ENCODE data around the gene DUSP22.
"Not testable (repeated sequence)": the region's sequence is repeated elsewhere in the genome, so short reads cannot be mapped to it uniquely, and the experiment has no call there.

DUSP22 gene

DNA sequence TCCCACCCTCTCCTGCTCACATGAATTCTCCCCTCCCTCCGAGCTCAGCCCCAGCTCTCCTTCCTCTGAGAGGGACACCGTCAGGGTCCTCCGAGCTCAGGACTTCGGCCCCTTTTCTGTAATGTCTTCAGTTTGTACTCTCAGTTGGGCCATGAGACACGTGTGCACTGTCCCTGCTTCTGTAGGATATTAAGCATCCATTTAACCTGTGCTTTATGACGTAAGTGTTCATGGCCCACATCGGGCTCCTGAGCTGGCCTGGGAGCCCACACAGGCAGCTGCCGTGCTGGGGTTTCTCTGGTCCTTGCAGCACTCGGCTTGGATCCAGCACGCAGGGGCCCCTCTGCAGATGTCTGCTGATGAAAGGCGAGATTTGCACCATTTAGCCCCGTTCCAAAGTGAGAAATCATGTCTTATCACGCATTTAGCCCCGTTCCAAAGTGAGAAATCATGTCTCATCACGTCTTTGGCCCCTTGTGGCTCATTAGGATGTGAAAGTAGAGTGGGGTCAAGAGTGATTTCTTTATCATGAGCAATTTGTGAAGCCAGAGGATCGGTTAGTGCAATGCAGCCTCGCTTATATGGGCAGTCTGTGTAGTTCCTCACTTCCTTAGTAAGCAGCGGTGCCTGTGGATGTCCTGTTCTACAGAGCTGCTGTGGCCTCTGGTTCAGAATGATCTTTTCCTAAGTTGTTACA is 25.3 kb downstream of the DUSP22 start:
- no peak for DNase-seq
- no peak for TF ChIP-seq GATA1 (IDR thresholded peaks at IDR 0.05; ENCODE audit: low read depth, low read length)
- no peak for TF ChIP-seq POLR2A (IDR thresholded peaks at IDR 0.05; ENCODE audit: low read length)

DNA sequence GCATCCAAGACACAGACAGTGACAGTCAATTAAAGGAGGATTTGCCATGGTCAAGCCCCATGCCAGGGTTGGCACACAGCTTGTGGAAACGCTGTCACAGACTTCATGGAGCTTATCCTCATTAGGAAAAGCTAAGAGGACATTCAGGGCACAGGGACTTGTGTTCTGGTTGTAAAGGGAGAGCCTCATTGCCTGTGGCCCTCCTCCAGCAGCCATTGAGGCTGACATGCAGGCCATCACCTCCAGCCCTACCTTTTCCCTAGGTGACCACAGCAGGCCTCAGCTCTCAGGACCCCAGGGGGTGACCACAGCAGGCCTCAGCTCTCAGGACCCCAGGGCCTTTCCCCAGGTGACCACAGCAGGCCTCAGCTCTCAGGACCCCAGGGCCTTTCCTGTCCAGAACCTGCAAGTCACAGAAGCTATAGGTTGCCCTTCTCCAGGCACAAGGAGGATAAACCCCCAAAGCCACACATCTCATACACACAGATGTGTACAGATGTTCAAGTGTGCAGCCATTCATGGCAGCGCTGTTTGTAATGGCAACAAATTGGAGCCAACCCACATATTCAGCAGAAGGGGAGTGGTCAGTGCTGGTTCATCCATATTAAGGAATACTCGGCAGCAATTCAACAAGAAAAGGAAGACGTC is 26.1 kb downstream of the DUSP22 start:
- TF ChIP-seq POLR2A (IDR thresholded peaks at IDR 0.05; ENCODE audit: low read length) (no peak), GATA1 (IDR thresholded peaks at IDR 0.05; ENCODE audit: low read depth, low read length) (no peak)
- no peak for DNase-seq

- TF ChIP-seq GATA1 (IDR thresholded peaks at IDR 0.05; ENCODE audit: low read depth, low read length) (no peak), POLR2A (IDR thresholded peaks at IDR 0.05; ENCODE audit: low read length) (no peak)
- DNase-seq, result no peak
Measured at GRCh38 chr6:319177-320131, 27.2 kb downstream of the DUSP22 start.

- DNase-seq, result no peak
- no peak for TF ChIP-seq POLR2A (IDR thresholded peaks at IDR 0.05; ENCODE audit: low read length)
Measured at GRCh38 chr6:320351-321157, 28.3 kb downstream of the DUSP22 start.

DNA sequence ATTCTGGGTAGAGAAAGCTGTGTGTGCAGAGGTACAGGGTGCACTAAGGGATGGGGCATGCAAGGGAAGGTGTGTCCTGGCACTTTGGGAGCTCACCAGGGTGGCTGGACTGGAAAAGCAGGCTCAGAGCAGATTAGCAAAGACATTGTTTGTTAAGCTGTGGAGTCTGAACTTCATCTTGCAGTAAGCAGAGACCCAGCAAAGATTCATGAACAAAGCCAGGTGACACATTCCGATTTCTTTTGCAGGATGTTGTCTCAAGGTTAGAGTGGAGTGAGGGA is 28.8 kb downstream of the DUSP22 start:
- no peak for TF ChIP-seq GATA1 (IDR thresholded peaks at IDR 0.05; ENCODE audit: low read depth, low read length)
- TF ChIP-seq POLR2A (IDR thresholded peaks at IDR 0.05; ENCODE audit: low read length), result no peak
- no peak for DNase-seq

DNA sequence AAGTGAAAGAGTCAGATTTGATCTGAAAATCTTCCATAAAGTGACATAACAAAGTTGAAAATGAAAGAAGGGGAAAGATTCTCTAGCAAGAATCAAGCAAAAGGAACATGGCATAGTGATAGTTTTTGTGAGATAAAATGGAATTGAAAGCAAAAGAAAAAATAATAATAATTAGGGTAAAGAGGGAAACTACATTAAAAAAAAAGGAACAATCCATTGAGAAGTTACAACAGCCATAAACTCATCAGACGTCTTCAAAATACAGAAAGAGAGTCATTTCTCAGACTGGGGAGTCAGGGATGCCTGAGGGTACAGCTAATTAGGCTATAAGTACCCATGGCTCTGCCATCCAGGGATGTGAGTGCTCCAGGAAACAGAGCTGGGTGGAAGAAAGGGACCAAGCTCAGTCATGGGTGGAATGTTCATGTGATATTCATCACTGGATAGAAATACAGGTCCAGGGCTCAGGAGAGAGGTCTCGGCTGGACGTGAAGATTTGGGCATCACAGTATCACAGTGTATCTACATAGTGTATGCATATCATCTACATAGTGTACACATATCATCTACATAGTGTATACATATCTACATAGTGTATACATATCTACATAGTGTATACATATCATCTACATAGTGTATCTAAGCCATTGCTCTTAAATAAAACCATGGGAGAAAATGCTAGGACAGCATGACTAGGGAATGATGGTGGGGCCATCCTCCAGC is 29.4 kb downstream of the DUSP22 start:
- DNase-seq, result no peak
- TF ChIP-seq GATA1 (IDR thresholded peaks at IDR 0.05; ENCODE audit: low read depth, low read length) (no peak), POLR2A (IDR thresholded peaks at IDR 0.05; ENCODE audit: low read length) (no peak)

- TF ChIP-seq POLR2A (IDR thresholded peaks at IDR 0.05; ENCODE audit: low read length) (no peak), GATA1 (IDR thresholded peaks at IDR 0.05; ENCODE audit: low read depth, low read length) (no peak)
- DNase-seq, result no peak
Measured at GRCh38 chr6:322259-322930, 30.1 kb downstream of the DUSP22 start.

DNA sequence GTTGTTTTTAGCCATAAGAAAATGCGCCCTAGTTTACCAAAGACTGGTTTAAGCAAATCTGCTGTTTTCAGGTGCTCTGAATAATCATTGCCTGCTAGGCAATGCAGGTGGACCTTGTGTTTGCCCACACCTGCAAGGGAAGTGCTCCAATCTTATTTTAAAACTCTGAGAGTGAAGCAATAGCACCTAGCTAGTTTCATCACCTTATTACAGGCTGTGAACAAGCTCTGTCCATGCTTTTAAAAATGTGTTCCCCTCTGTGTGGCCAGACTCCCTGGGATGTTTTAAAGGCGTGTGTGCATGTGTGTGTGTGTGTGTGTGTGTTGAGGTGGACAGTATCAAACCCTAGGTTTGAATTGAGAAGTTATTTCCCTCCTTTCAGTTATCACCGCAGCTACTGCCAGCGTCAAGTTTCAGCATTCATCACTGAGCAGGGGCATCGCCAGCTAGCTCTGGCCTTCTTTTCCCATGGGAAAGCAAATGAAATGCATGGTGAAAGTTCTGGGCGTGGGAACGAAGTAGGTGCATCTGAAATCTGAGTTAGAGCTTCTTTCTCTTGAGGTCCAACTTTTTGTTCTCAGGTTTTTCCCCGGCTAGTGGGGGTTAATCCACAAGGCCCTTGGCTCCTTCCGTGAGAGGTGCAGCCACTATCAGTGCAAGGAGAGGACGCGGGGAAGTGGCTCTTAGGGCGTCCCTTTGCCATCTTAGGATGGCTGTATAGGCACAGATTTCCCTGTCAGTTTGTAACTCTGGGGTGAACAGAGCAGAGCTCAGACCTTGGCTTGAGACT is 30.8 kb downstream of the DUSP22 start:
- TF ChIP-seq GATA1 (IDR thresholded peaks at IDR 0.05; ENCODE audit: low read depth, low read length) (no peak), POLR2A (IDR thresholded peaks at IDR 0.05; ENCODE audit: low read length) (no peak)
- DNase-seq, result no peak

- DNase-seq, result no peak
Measured at GRCh38 chr6:323730-324088, 31.4 kb downstream of the DUSP22 start.

DNA sequence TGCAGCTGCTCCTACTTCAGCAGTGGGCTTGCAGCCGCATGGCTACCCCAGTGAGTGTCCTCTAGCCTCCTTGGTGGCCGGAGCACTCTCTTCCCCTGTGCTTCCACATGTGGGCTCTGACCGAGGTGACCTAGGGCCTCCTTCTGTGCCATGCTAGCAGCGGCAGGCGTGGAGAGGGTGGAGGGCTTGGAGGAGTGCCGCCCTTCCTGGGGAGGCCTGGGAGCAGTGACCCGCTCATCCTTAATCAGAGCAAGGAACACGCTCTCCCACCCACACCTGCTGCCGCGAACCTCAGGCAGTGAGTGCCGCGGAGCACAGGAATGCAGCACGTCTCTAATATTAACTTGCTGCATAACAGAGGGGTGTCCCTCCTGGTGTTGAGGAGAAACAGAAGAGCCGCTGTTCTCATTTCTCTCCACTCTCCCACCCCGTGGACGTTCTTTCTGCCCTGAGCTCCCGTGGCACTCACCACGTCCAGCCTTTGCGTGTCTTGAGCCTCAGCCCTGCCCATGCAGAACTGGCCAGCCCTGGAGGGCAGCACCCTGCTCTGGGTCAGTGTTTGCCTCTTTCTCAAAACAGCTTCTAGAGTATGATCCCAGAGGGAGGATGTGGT is 31.9 kb downstream of the DUSP22 start:
- no peak for DNase-seq
- TF ChIP-seq GATA1 (IDR thresholded peaks at IDR 0.05; ENCODE audit: low read depth, low read length), result no peak
- no peak for TF ChIP-seq POLR2A (IDR thresholded peaks at IDR 0.05; ENCODE audit: low read length)

More at GRCh38 chr6:323730-324088, 31.4 kb downstream of the DUSP22 start:
- TF ChIP-seq GATA1 (IDR thresholded peaks at IDR 0.05; ENCODE audit: low read depth, low read length), result no peak
- no peak for TF ChIP-seq POLR2A (IDR thresholded peaks at IDR 0.05; ENCODE audit: low read length)

DNA sequence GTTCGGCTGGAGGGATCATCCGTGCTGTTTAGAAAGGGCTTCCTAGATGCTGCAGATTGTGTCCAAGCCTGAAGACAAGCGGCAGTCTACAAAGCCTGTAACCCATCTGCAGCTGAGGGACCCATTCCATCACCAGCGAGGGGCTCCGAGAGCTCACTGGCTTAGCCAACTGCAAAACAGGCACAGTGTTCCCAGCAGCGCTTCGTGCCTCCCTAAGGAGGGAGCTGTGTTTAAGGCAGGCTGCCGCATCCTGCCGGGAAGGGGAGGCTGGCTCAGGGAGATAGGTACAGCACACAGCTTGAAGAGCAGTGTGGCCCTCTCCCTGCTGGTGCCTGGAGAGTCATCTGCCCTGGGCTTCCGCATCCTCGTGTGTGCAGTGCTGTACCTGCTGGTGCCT is 32.4 kb downstream of the DUSP22 start:
- TF ChIP-seq POLR2A (IDR thresholded peaks at IDR 0.05; ENCODE audit: low read length) (no peak), GATA1 (IDR thresholded peaks at IDR 0.05; ENCODE audit: low read depth, low read length) (no peak)
- no peak for DNase-seq

DNA sequence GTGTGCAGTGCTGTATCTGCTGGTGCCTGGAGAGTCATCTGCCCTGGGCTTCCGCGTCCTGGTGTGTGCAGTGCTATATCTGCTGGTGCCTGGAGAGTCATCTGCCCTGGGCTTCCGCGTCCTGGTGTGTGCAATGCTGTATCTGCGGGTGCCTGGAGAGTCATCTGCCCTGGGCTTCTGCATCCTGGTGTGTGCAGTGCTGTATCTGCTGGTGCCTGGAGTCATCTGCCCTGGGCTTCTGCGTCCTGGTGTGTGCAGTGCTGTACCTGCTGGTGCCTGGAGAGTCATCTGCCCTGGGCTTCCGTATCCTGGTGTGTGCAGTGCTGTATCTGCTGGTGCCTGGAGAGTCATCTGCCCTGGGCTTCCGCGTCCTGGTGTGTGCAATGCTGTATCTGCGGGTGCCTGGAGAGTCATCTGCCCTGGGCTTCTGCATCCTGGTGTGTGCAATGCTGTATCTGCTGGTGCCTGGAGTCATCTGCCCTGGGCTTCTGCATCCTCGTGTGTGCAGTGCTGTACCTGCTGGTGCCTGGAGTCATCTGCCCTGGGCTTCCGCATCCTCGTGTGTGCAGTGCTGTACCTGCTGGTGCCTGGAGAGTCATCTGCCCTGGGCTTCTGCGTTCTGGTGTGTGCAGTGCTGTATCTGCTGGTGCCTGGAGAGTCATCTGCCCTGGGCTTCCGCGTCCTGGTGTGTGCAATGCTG is 33.0 kb downstream of the DUSP22 start:
- DNase-seq, result not testable (repeated sequence)

- not testable (repeated sequence) for DNase-seq
Measured at GRCh38 chr6:326066-326465, 33.8 kb downstream of the DUSP22 start.
